ENCODE results near the gene RYK. TPM values are rescaled to one million over a fixed set of nuclear protein-coding genes. Genes with fewer than 3 reads are reported as not detected.

The RYK gene
- polyA plus RNA-seq, 1 of the 3 experiments (the other 2 are of a cell fraction), result 25.9 TPM

DNA sequence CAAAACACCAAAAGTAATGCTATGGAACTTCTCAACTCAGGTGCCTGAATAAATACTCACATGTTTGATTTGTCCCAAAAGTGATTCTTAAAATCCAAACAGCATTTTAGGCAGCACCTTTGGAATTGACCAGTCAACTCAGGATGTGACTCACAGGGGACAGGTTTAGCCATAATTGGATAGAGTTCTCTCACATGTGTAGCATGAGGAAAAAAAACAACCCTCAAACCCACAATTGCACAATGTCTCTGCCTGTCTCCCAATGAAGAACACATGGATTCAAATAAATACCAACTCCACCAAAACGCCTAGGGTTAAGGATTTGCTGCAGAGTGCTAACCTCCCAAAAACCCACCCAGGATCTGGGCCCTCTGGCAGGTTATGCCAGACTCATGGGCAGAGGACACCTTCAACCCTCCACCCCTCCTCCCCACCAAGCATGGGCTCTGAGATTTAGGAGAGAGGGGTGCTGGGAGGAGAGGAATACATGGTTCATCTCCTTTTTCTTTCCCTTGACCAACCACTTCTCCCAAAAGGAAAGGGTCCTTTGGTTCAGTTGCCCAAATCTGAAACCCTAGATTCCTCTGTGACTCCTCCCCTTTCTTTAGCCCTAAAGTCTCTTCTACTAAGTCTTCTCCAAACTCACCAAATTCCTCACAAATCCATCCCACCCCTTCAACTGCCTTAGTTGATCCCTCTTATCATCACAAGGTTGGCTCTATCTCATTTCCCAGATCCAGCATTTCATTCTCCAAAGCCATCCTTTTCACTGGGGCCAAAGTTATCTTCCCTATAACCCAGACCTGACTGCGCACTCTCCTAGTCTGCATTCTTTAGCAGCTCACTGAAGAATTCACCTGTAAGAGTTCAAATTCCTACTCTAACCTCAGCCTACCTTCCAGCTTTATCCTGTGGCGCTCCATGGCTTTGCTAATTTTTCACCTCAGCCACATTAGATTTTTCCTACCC lies 7.7 kb downstream of the RYK start:
- Histone ChIP-seq H3K9me3 (no peaks in the 10 kb centered on the region), H4K20me1 (ENCODE audit: insufficient read depth) (peaks cover 98% of the 10 kb centered on the region), H3F3A (replicated peaks; ENCODE audit: insufficient read depth) (peaks cover 5% of the 10 kb centered on the region), H3K9ac (no peak overlapping the region), H3K4me3 (ENCODE audit: low read depth in 2 of 2, low read length in 1 of 2) (no peak overlapping the region), H3K9me2 (no peaks in the 10 kb centered on the region), H3K4me2 (0 out of 2 replicates have a peak overlapping the region, but pooled peaks have one; percentile 5), H3K27me3 (ENCODE audit: insufficient read depth) (no peaks in the 10 kb centered on the region), H3K27ac (ENCODE audit: low read depth in 2 of 2, low read length in 1 of 2) (no peak overlapping the region), H2AFZ (ENCODE audit: low read depth) (no peak overlapping the region), H3K36me3 (replicated peaks in 1 of 2; ENCODE audit: control insufficient read depth in 1 of 2, insufficient read depth in 2 of 2, low read length in 1 of 2) (peaks cover 0 to 2% of the 10 kb centered on the region in 2 experiments), H3K79me2 (ENCODE audit: insufficient read depth) (peaks cover 100% of the 10 kb centered on the region), H3K4me1 (ENCODE audit: control insufficient read depth in 1 of 2, insufficient read depth in 2 of 2, low read depth in 1 of 2, low read length in 1 of 2) (peaks cover 6 to 7% of the 10 kb centered on the region in 2 experiments; a peak in 3 of 4 replicates)
- ChIA-PET POLR2A (no interaction called here), CTCF (interaction anchor here (1.2 to 5.4 kb wide), 2 partner anchors 30 to 231 kb away, joined by 3 to 25 read pairs; no protein-coding TSS in a partner anchor)
- 83% methylated on average over 3 of the region's 3 CpGs for WGBS (ENCODE audit: low lambda C conversion rate)
- 0 out of 2 replicates have a peak, but pooled peaks have one; percentile 56 for TF ChIP-seq MAX (IDR thresholded peaks at IDR 0.05; ENCODE audit: low read depth)
- peak; percentile 37; the same call in 1 of the 2 replicates for TF ChIP-seq TCF12 (IDR thresholded peaks at IDR 0.05)
- no peak for TF ChIP-seq RAD21 (IDR thresholded peaks at IDR 0.05; ENCODE audit: low read length)
- TF ChIP-seq FOSL2 (IDR thresholded peaks at IDR 0.05; ENCODE audit: borderline replicate concordance, low read depth), result peak; percentile 58; the same call in 1 of the 2 replicates
- DNase-seq, result no peak

- H3K9me3 ChIP-seq, result no peaks in the 10 kb centered on the region
- H3K36me3 ChIP-seq (replicated peaks in 1 of 2; ENCODE audit: control insufficient read depth in 1 of 2, insufficient read depth in 2 of 2, low read length in 1 of 2), result no peaks in the 10 kb centered on the region
- no peak for DNase-seq
- H3F3A ChIP-seq (replicated peaks; ENCODE audit: insufficient read depth), result peaks cover 5% of the 10 kb centered on the region
- H3K27ac ChIP-seq (ENCODE audit: low read depth in 2 of 2, low read length in 1 of 2), result no peak overlapping the region
- peaks cover 100% of the 10 kb centered on the region for H3K79me2 ChIP-seq (ENCODE audit: insufficient read depth)
- CTCF ChIA-PET, result interaction anchor here (3.4 kb wide), 1 partner anchor 27 kb away, joined by 20 read pairs; no protein-coding TSS in a partner anchor
- 95% methylated on average over 1 of the region's 1 CpG for WGBS (ENCODE audit: low lambda C conversion rate)
- H3K27me3 ChIP-seq (ENCODE audit: insufficient read depth), result no peaks in the 10 kb centered on the region
- H4K20me1 ChIP-seq (ENCODE audit: insufficient read depth), result peaks cover 96% of the 10 kb centered on the region
- H3K4me3 ChIP-seq (ENCODE audit: low read depth in 2 of 2, low read length in 1 of 2), result no peak overlapping the region
- no peak overlapping the region for H2AFZ ChIP-seq (ENCODE audit: low read depth)
- peaks cover 6% of the 10 kb centered on the region in 2 experiments; a peak in 3 of 4 replicates for H3K4me1 ChIP-seq (ENCODE audit: control insufficient read depth in 1 of 2, insufficient read depth in 2 of 2, low read depth in 1 of 2, low read length in 1 of 2)
- no peak overlapping the region for H3K9ac ChIP-seq
- H3K4me2 ChIP-seq, result no peak overlapping the region
- no peaks in the 10 kb centered on the region for H3K9me2 ChIP-seq
- POLR2A ChIA-PET, result interaction anchor here (1.1 kb wide), 1 partner anchor 10 kb away, joined by 3 read pairs; no protein-coding TSS in a partner anchor
- TF ChIP-seq RAD21 (IDR thresholded peaks at IDR 0.05; ENCODE audit: low read length) (no peak), ELF1 (IDR thresholded peaks at IDR 0.05) (no peak), GATA2 (CRISPR knock-in tag; IDR thresholded peaks at IDR 0.05) (no peak), FOXJ3 (CRISPR knock-in tag; IDR thresholded peaks at IDR 0.05) (no peak), TEAD4 (IDR thresholded peaks at IDR 0.05; ENCODE audit: borderline replicate concordance, insufficient read depth) (no peak), MEF2A (IDR thresholded peaks at IDR 0.05; ENCODE audit: borderline replicate concordance, low read depth) (no peak), GABPA (IDR thresholded peaks at IDR 0.05; ENCODE audit: low read depth) (no peak), CHD2 (IDR thresholded peaks at IDR 0.05; ENCODE audit: low read length, partially characterized antibody) (no peak), RCOR1 (IDR thresholded peaks at IDR 0.05; ENCODE audit: low read length) (no peak), SIN3A (IDR thresholded peaks at IDR 0.05; ENCODE audit: borderline replicate concordance, low read depth, low read length) (no peak), NFIC (IDR thresholded peaks at IDR 0.05; ENCODE audit: borderline replicate concordance) (no peak), REST (IDR thresholded peaks at IDR 0.05; ENCODE audit: low read depth, low read length) (no peak)
- TF ChIP-seq, protein P1, sequence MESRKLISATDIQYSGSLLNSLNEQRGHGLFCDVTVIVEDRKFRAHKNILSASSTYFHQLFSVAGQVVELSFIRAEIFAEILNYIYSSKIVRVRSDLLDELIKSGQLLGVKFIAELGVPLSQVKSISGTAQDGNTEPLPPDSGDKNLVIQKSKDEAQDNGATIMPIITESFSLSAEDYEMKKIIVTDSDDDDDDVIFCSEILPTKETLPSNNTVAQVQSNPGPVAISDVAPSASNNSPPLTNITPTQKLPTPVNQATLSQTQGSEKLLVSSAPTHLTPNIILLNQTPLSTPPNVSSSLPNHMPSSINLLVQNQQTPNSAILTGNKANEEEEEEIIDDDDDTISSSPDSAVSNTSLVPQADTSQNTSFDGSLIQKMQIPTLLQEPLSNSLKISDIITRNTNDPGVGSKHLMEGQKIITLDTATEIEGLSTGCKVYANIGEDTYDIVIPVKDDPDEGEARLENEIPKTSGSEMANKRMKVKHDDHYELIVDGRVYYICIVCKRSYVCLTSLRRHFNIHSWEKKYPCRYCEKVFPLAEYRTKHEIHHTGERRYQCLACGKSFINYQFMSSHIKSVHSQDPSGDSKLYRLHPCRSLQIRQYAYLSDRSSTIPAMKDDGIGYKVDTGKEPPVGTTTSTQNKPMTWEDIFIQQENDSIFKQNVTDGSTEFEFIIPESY (IDR thresholded peaks at IDR 0.05; ENCODE audit: borderline replicate concordance, low read depth), result no peak
- TF ChIP-seq, protein P2, sequence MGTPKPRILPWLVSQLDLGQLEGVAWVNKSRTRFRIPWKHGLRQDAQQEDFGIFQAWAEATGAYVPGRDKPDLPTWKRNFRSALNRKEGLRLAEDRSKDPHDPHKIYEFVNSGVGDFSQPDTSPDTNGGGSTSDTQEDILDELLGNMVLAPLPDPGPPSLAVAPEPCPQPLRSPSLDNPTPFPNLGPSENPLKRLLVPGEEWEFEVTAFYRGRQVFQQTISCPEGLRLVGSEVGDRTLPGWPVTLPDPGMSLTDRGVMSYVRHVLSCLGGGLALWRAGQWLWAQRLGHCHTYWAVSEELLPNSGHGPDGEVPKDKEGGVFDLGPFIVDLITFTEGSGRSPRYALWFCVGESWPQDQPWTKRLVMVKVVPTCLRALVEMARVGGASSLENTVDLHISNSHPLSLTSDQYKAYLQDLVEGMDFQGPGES (IDR thresholded peaks at IDR 0.05; ENCODE audit: low read depth, low read length), result no peak
- TF ChIP-seq, protein P3, sequence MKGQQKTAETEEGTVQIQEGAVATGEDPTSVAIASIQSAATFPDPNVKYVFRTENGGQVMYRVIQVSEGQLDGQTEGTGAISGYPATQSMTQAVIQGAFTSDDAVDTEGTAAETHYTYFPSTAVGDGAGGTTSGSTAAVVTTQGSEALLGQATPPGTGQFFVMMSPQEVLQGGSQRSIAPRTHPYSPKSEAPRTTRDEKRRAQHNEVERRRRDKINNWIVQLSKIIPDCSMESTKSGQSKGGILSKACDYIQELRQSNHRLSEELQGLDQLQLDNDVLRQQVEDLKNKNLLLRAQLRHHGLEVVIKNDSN (IDR thresholded peaks at IDR 0.05; ENCODE audit: borderline replicate concordance, low read depth), result no peak
These were observed 11.1 kb downstream of the RYK start for GRCh38 chr3:134239538-134239937.
